ENCODE data around the gene ZNF771. TPM values are rescaled to one million over a fixed set of nuclear protein-coding genes. Genes with fewer than 3 reads are reported as not detected.

The ZNF771 gene
- total RNA-seq, 3 donors from 2014 or later (not counting 1 experiment from before 2014, with no cell fraction given): 0.70 to 1.4 (median 1.4) TPM

DNA sequence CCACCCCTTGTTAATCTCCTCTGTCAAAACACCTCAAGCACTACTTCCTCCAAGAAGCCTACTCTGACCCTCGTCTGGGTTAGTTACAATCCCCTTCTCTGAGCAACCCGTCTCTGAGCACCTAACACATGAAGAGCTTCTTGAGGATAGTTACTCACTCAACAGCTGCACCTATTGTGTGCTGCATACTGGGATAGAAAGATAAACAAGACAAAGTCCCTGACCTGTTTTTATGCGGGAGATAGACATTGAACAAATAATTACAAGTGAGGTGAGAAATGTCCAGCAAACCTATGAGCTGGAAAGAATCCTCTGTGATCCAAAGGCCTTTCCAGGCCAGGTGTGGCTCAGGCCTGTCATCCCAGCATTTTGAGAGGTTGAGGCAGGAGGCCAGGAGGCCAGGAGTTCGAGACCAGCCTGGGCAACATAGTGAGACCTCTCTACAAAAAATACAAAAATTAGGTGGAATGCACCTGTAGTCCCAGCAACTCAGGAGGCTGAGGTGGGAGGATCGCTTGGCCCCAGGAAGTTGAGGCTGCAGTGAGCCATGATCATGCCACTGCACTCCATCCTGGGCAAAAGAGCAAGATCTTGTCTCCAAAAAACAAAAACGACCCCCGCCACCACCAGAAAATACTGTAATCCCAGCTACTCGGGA lies 5.5 kb upstream of the ZNF771 start:
- peaks cover 17 to 44% of the 10 kb centered on the region in 2 donors for H3K4me1 Mint-ChIP-seq
- ATAC-seq (no peak), DNase-seq (no peak)
- TF ChIP-seq, protein P1, sequence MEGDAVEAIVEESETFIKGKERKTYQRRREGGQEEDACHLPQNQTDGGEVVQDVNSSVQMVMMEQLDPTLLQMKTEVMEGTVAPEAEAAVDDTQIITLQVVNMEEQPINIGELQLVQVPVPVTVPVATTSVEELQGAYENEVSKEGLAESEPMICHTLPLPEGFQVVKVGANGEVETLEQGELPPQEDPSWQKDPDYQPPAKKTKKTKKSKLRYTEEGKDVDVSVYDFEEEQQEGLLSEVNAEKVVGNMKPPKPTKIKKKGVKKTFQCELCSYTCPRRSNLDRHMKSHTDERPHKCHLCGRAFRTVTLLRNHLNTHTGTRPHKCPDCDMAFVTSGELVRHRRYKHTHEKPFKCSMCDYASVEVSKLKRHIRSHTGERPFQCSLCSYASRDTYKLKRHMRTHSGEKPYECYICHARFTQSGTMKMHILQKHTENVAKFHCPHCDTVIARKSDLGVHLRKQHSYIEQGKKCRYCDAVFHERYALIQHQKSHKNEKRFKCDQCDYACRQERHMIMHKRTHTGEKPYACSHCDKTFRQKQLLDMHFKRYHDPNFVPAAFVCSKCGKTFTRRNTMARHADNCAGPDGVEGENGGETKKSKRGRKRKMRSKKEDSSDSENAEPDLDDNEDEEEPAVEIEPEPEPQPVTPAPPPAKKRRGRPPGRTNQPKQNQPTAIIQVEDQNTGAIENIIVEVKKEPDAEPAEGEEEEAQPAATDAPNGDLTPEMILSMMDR (IDR thresholded peaks at IDR 0.05): no peak
- H3K27ac Mint-ChIP-seq: peak overlapping the region in 1 of 2 donors; percentile 88
- peaks cover 3% of the 10 kb centered on the region for H3K27me3 ChIP-seq (ENCODE audit: control insufficient read depth, insufficient read depth, low read length)
- no peaks in the 10 kb centered on the region for H3K36me3 Mint-ChIP-seq
- H3K36me3 ChIP-seq (ENCODE audit: control insufficient read depth, insufficient read depth, low read length): no peaks in the 10 kb centered on the region
- peaks cover 0 to 7% of the 10 kb centered on the region in 2 donors for H3K27me3 Mint-ChIP-seq (ENCODE audit: low read depth in 2 of 2)
- no peaks in the 10 kb centered on the region for H3K9me3 ChIP-seq (ENCODE audit: control insufficient read depth, insufficient read depth, low read length)
- H3K4me1 ChIP-seq (ENCODE audit: control insufficient read depth, insufficient read depth, low read length): peaks cover 49% of the 10 kb centered on the region
- intact Hi-C loops (cut with micrococcal nuclease): loop anchor here (10.0 kb wide), 1 partner anchor 337 kb away; the partner anchor contains the start of gene ALDOA
- WGBS (ENCODE audit: insufficient coverage): 87% methylated on average over 8 of the region's 8 CpGs
- no peaks in the 10 kb centered on the region for H3K9me3 Mint-ChIP-seq
- peak overlapping the region; percentile 89 for H3K4me3 Mint-ChIP-seq
- no peak overlapping the region for H3K4me3 ChIP-seq (ENCODE audit: low read length)
- H3K27ac ChIP-seq (ENCODE audit: low read length): no peak overlapping the region

DNA sequence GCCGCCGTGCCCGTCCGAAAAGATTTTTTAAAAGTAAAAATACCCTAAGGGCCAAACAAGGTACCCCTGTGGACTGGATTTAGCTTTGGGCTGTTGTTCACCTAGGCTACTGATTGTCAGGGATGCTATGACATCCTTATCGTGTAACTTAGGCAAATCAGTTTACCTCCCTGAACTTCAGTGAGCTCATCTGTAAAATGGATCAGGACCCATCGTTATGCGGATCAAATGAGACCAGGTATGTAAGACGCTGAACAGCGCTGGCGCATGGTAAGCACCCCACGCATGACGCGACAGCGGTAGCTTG lies 658 bp upstream of the ZNF771 start:
- H3K27ac Mint-ChIP-seq: peak overlapping the region; percentile 76 to 85
- Histone ChIP-seq H3K4me3 (ENCODE audit: low read length) (peak overlapping the region; percentile 69), H3K9me3 (ENCODE audit: control insufficient read depth, insufficient read depth, low read length) (no peaks in the 10 kb centered on the region), H3K27me3 (ENCODE audit: control insufficient read depth, insufficient read depth, low read length) (peaks cover 3% of the 10 kb centered on the region), H3K36me3 (ENCODE audit: control insufficient read depth, insufficient read depth, low read length) (no peaks in the 10 kb centered on the region), H3K4me1 (ENCODE audit: control insufficient read depth, insufficient read depth, low read length) (peaks cover 24% of the 10 kb centered on the region), H3K27ac (ENCODE audit: low read length) (peak overlapping the region; percentile 18)
- H3K4me3 Mint-ChIP-seq: peak overlapping the region; percentile 94
- peak in 2 of 3 donors; percentile 15 to 16 for ATAC-seq
- no peaks in the 10 kb centered on the region for H3K36me3 Mint-ChIP-seq
- 21% methylated on average over 14 of the region's 14 CpGs for WGBS (ENCODE audit: insufficient coverage)
- H3K9me3 Mint-ChIP-seq: no peaks in the 10 kb centered on the region
- H3K27me3 Mint-ChIP-seq (ENCODE audit: low read depth in 2 of 2): peaks cover 0 to 3% of the 10 kb centered on the region in 2 donors
- intact Hi-C loops (cut with micrococcal nuclease): loop anchor here (10.0 kb wide), 1 partner anchor 342 kb away; the partner anchor contains the start of gene ALDOA
- no peak for DNase-seq
- H3K4me1 Mint-ChIP-seq: peaks cover 16 to 17% of the 10 kb centered on the region in 2 donors
- TF ChIP-seq, protein P1 (IDR thresholded peaks at IDR 0.05): no peak

DNA sequence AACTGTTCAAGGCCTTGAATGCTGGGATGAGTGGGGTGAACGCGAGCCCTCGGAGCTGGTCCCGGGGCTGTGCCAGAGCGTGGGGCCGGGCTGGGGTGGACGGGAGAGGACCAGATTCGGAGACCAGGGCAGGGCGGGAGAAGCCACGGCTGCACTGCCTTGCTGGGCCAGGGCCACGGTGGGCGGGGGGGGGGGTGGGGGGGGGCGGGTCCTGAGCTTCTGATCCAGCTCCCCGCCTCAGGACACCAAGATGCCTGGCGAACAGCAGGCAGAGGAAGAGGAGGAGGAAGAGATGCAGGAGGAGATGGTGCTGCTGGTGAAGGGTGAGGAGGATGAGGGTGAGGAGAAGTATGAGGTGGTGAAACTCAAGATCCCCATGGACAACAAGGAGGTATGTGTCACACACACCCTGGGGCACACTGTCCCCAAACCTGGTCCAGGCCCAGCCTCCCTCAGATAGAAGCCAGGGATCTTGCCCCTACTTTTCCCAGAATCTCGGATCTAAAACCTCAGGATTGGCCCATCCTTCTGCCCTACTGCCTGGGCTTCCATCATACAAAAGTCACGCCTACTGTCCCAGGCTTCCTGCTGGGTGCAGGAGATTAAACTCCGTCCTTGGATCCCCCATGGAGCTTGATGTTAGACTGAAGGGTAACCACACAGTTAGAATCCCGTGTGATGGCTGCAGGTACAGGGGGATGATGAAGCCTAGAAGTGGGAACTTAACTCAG lies 563 bp downstream of the ZNF771 start:
- no peak for ATAC-seq
- Mint-ChIP-seq H3K27ac (peak overlapping the region; percentile 38 to 85), H3K36me3 (no peaks in the 10 kb centered on the region), H3K4me1 (peaks cover 15 to 21% of the 10 kb centered on the region in 2 donors), H3K27me3 (ENCODE audit: low read depth in 2 of 2) (peaks cover 0 to 2% of the 10 kb centered on the region in 2 donors), H3K4me3 (peak overlapping the region; percentile 94), H3K9me3 (no peaks in the 10 kb centered on the region)
- Histone ChIP-seq H3K27me3 (ENCODE audit: control insufficient read depth, insufficient read depth, low read length) (peaks cover 3% of the 10 kb centered on the region), H3K9me3 (ENCODE audit: control insufficient read depth, insufficient read depth, low read length) (no peaks in the 10 kb centered on the region), H3K36me3 (ENCODE audit: control insufficient read depth, insufficient read depth, low read length) (no peaks in the 10 kb centered on the region), H3K4me3 (ENCODE audit: low read length) (peak overlapping the region; percentile 69), H3K27ac (ENCODE audit: low read length) (no peak overlapping the region), H3K4me1 (ENCODE audit: control insufficient read depth, insufficient read depth, low read length) (peaks cover 24% of the 10 kb centered on the region)
- DNase-seq: peak in 1 of 2 donors; percentile 30
- TF ChIP-seq, protein P1 (IDR thresholded peaks at IDR 0.05): no peak
- intact Hi-C loops (cut with micrococcal nuclease): loop anchor here (10.0 kb wide), 1 partner anchor 343 kb away; the partner anchor contains the start of gene ALDOA
- whole genome bisulfite sequencing (ENCODE audit: insufficient coverage): 28% methylated on average over 13 of the region's 19 CpGs
